GM12874 (cell line): ENCODE measurements around the gene PHLDB1.

Experiments
- CTCF ChIP-seq: IDR thresholded peaks from 2 replicates; pipeline ENCODE4 v1.5.1; 2011; ENCODE audit warnings: low read depth, mild to moderate bottlenecking, control low read depth, low read length, moderate library complexity; ENCODE audit not compliant: insufficient read depth

Gene PHLDB1

DNA sequence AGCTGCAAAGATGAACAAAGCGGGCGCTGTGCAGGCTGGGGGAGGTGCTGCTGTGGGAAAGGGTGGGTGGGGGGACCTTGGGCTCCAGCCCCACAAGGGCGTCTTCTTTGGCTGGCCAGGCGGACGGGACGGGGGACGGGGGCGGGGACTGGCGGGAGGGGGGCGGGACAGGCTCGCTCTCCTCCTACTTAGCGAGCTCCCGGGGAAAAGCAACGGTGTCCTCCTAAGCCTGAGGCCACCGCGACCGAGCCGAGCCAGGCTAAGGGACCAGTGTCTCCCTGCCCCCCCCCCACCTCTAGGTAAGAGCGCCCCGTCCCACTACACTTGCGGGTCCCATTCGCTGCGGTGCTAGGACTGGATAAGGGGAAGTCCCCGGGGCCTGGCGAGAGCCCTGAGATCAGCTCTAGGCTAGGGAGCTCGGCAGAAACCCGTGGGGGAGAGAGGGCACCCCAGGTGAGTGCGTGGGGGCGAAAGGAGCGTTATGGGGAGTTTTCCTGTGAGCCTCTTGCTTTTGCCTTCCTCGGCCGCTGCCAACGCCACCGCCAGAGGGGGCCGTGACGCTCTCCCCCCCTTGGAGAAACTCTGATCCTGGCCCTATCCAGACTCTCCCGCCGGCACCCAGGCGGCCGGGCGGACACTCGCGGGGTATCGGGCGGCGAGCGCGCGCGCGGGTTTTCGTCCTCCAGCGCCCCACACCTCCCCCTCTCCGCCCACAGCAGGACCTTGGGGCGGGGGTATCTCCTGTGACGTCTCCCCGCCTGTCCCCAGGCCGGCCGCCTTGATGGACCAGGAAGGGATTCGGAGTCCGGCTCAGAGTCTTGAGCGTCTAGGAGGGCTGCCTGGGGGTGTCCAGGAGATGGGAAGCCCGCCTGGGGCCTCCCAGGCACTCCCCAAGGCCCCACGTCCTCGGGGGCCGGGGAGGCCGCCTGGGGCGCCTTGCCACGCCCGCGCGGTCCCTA, at the start of gene PHLDB1:
Gene PHLDB1, plus strand, starts transcription at position 215 of the 959 bp plus-strand sequence. CDS start 6,222 bp downstream, outside the sequence.
- TF ChIP-seq CTCF, result peak; percentile 68

GRCh38 chr11:118560806-118561205, 46.6 kb upstream of the PHLDB1 start:
- TF ChIP-seq CTCF, result no peak

GRCh38 chr11:118565051-118565450, 42.4 kb upstream of the PHLDB1 start:
- TF ChIP-seq CTCF, result no peak

DNA sequence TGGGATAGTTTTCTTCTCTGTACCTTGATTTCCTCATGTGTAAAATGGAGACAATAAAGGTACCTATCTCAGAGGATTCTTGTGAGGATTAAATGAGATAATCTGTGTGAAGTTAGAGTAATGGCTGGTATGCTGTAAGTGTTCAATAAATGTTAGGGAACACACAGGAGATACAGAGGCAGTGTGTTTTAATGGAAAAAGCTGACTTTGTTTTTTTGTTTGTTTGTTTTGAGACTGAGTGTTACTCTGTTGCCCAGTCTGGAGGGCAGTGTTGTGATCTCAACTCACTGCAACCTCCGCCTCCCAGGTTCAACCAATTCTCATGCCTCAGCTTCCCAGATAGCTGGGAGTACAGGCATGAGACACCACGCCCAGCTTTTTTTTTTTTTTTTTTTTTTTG, 37.7 kb upstream of the PHLDB1 start:
- TF ChIP-seq CTCF, result no peak

DNA sequence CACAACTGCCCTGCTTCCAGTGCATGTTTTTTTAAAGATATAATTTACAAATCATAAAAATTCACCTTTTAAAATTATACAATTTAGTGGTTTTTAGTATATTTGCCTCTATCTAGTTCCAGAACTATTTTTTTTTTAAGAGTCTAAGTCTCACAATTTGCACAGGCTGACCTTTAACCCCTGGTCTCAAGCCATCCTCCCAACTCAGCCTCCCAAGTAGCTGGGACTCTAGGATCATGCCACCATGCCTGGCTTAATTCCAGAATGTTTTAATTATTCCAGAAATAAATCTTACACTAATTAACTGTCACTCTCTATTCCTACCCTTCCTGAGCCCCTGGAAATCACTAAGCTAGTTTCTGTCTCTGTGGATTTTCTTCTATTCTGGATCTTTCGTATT, 36.6 kb upstream of the PHLDB1 start:
- no peak for TF ChIP-seq CTCF

DNA sequence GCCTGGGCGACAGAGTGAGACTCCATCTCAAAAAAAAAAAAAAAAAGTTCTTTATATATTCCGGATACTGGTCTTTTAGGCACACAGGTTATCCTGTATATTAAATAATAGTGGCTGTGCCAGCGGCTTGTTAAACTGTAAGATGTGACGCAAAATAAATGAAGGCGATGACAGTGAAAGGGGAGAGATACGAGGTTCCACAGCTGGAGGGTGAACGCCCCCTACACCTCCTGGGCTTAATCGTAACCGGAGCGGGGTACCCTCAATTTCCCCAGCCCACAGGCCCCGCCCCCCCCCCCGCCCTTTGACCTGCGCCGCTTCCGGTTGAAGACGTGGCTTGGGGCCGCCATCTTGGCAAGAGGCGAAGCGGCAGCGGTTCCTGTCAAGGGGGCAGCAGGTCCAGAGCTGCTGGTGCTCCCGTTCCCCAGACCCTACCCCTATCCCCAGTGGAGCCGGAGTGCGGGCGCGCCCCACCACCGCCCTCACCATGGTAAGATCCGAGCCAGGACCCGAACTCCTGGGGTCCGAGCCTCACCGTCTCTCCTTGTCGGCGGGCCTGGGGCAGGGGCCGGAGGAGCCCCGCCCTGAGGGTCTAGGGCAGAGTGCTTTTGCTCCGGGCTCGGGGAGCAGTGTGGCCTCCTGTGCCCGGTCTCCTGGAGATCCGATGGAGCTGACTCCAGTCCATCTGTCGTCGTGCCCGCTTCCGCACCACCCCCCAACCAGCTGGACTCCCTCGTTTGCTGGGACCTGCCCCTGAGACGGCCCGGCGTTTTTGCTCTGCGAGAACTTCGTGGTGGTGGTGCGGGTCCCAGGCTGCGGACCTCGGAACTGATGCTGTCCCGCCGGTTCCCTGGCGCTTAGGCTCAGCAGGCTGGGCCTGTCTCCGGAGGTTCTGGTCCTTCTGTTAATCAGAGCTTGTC, 35.1 kb upstream of the PHLDB1 start, which contains the start of gene ARCN1:
Gene ARCN1, plus strand, starts transcription at position 349 of the 920 bp plus-strand sequence. Its CDS starts 139 bp downstream, at position 488.
- TF ChIP-seq CTCF, result no peak

- TF ChIP-seq CTCF, result no peak
These were observed 34.3 kb upstream of the PHLDB1 start for GRCh38 chr11:118572981-118573550.
